GM19023 (cell line): ENCODE results near the gene PCLO.
"Not testable (repeated sequence)": the region's sequence is repeated elsewhere in the genome, so short reads cannot be mapped to it uniquely, and the experiment has no call there.

Source experiments
- ATAC-seq: cut with Tn5 transposase; IDR thresholded peaks from one replicate; pipeline ENCODE4 v1.9.1; 2021; ENCODE audit warnings: mild to moderate bottlenecking, moderate library complexity; ENCODE audit not compliant: unreplicated experiment

PCLO gene

GRCh38 chr7:83053965-83054364 lies 108.7 kb downstream of the PCLO start:
- ATAC-seq, result no peak

GRCh38 chr7:83040484-83040883 lies 122.2 kb downstream of the PCLO start:
- ATAC-seq, result no peak

- no peak for ATAC-seq
These were observed 123.9 kb downstream of the PCLO start for GRCh38 chr7:83038787-83039186.

GRCh38 chr7:83036721-83037380 lies 125.8 kb downstream of the PCLO start:
- no peak for ATAC-seq

- no peak for ATAC-seq
These were observed 126.6 kb downstream of the PCLO start for GRCh38 chr7:83036130-83036529.

- no peak for ATAC-seq
These were observed 130.5 kb downstream of the PCLO start for GRCh38 chr7:83032195-83032594.

GRCh38 chr7:83023817-83024665 lies 138.6 kb downstream of the PCLO start:
- not testable (repeated sequence) for ATAC-seq

- no peak for ATAC-seq
These were observed 141.7 kb downstream of the PCLO start for GRCh38 chr7:83021032-83021431.

GRCh38 chr7:83020161-83020560 lies 142.5 kb downstream of the PCLO start:
- ATAC-seq, result no peak

- no peak for ATAC-seq
These were observed 146.8 kb downstream of the PCLO start for GRCh38 chr7:83015916-83016315.

GRCh38 chr7:83014546-83014945 lies 148.1 kb downstream of the PCLO start:
- no peak for ATAC-seq

GRCh38 chr7:83011954-83012353 lies 150.7 kb downstream of the PCLO start:
- no peak for ATAC-seq

GRCh38 chr7:83005410-83005809 lies 157.3 kb downstream of the PCLO start:
- ATAC-seq, result no peak

GRCh38 chr7:83001362-83002040 lies 161.2 kb downstream of the PCLO start:
- no peak for ATAC-seq

- ATAC-seq, result no peak
These were observed 164.2 kb downstream of the PCLO start for GRCh38 chr7:82998436-82998835.

- no peak for ATAC-seq
These were observed 177.4 kb downstream of the PCLO start for GRCh38 chr7:82985144-82985802.

GRCh38 chr7:82980130-82980788 lies 182.4 kb downstream of the PCLO start:
- no peak for ATAC-seq

GRCh38 chr7:82975811-82976468 lies 186.7 kb downstream of the PCLO start:
- no peak for ATAC-seq

- ATAC-seq, result no peak
These were observed 190.5 kb downstream of the PCLO start for GRCh38 chr7:82972135-82972534.
